ENCODE data around the gene ATP2B2.

The ATP2B2 gene

GRCh38 chr3:10289787-10290355, 215.5 kb downstream of the ATP2B2 start:
- no peak for DNase-seq (ENCODE audit: low read depth)
- H3K4me3 ChIP-seq (ENCODE audit: low read length) = no peak overlapping the region
- TF ChIP-seq CTCF (IDR thresholded peaks at IDR 0.05; ENCODE audit: insufficient read depth, low read depth, low read length, missing control alignments) = no peak

DNA sequence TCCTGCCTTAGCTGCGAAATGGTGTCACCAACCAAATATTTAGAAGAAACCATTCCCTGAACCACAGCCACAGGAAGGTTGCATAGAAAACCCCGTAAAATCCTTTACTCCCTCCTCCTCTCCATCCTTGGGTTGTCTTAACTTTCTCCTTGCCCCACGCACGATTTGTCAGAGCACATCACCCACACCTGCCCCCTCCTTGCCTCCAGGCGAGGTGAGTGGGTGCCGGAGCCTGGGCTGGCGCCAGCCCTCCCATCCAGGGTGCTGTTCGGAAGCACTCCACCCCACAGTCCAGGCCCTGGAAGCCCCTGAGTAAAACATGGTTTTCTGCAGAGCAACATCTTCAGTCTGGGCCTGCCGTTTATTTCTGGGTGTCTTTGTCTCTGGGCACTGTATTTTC, 216.3 kb downstream of the ATP2B2 start:
- DNase-seq (ENCODE audit: low read depth) = no peak
- no peak for TF ChIP-seq CTCF (IDR thresholded peaks at IDR 0.05; ENCODE audit: insufficient read depth, low read depth, low read length, missing control alignments)
- H3K4me3 ChIP-seq (ENCODE audit: low read length) = no peak overlapping the region

GRCh38 chr3:10288575-10288960, 216.8 kb downstream of the ATP2B2 start:
- no peak for TF ChIP-seq CTCF (IDR thresholded peaks at IDR 0.05; ENCODE audit: insufficient read depth, low read depth, low read length, missing control alignments)
- H3K4me3 ChIP-seq (ENCODE audit: low read length) = no peak overlapping the region
- no peak for DNase-seq (ENCODE audit: low read depth)

DNA sequence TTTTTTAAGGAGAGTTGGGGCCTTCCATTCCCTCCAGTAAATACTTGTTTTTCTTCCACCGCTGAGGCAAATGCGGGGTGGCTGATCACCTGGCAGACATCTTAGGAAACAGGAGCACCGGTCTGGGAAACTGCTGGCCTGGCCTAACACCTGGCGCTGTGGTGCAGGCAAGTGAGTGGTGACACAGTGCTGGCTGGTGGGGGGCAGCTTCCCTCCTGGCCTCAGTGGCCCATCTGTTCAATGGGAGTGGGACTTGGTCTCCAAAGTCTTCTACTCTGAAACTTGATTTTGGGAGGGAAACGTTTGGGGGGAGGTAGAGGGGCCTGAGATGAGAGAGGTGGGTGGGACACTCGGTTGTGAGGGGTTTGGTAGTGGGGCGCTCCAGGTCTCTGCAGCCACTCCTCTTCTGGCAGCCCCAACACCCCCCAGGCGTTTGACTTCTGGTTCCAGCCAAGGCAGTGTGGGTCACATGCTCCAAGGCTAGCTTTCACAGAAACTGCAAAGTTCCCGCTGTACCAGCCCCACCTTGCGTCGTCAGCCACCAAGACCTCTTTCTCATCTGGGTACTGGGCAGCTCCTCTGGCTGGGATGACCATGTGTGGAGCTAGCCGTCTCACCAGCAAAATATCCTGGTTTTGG, 217.3 kb downstream of the ATP2B2 start:
- no peak for DNase-seq (ENCODE audit: low read depth)
- no peak overlapping the region for H3K4me3 ChIP-seq (ENCODE audit: low read length)
- TF ChIP-seq CTCF (IDR thresholded peaks at IDR 0.05; ENCODE audit: insufficient read depth, low read depth, low read length, missing control alignments) = no peak

DNA sequence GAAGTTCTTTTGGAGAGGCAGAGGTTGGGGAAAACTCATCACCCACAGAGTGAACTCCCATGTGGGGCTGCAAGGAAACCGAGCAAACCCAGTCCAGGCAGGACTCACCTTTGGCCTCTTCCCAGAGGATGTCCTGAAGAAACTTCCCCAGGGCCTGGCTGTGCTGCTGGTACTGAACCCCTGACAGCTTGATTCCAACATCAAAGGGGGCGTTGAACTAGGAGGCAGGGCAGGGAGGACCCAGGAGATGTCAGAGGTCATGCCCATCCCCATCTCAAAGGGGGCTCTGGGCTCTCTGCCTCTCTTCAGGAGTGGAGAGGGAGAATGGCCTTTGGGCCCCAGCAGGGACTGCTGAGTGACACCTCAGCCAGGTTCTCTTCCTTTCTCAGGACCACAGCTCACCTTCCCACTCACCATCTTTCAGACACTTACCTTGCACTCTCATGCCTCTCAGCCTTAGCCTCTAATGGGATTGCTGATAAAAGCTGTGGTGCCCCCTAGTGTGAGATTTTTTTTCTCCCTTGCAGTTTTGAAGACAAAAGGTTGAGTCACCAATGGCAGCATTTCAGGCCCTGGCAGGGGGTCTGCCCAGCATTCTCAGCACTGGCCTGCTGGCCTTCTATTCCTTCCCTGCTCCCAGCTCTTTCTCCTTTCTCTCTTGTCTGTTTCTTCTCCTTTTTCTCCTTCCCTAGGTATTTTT, 218.6 kb downstream of the ATP2B2 start:
- peak; percentile 38 for TF ChIP-seq CTCF (IDR thresholded peaks at IDR 0.05; ENCODE audit: insufficient read depth, low read depth, low read length, missing control alignments)
- peak; percentile 65 for DNase-seq (ENCODE audit: low read depth)
- H3K4me3 ChIP-seq (ENCODE audit: low read length) = no peak overlapping the region

- no peak for TF ChIP-seq CTCF (IDR thresholded peaks at IDR 0.05; ENCODE audit: insufficient read depth, low read depth, low read length, missing control alignments)
- no peak overlapping the region for H3K4me3 ChIP-seq (ENCODE audit: low read length)
- no peak for DNase-seq (ENCODE audit: low read depth)
Observed at GRCh38 chr3:10286133-10286524, 219.3 kb downstream of the ATP2B2 start.

Measured in epithelial cell of esophagus (primary cell).